ENCODE data around the gene SRSF1. TPM values are rescaled to one million over a fixed set of nuclear protein-coding genes. Genes with fewer than 3 reads are reported as not detected.
"Not testable (repeated sequence)": the region's sequence is repeated elsewhere in the genome, so short reads cannot be mapped to it uniquely, and the experiment has no call there.

The SRSF1 gene
- total and polyA plus RNA-seq, 12 donors: 70.3 to 130 (median 90.6) TPM

DNA sequence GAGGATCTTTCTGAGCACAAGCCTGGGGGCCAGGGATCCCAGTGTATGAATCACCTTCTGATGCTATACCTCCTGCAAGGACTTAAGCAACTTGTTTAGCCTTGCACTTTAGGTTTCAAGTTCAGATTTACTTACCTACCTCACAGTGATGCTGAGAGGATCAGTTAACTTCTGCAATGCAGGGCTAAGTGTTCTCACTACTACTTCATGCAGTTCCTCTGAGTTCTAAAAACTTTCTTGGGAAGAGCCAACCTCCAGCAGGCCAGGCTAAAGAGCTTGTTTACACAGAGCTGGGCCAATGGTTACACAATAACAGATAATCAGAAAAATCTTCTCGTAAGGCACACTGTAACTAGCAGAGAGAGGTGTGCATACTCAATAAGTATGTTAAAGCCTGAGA lies 32.0 kb downstream of the SRSF1 start:
- intact Hi-C loops (cut with DNase I): no loop called here
- peaks cover 0 to 55% (median 31%) of the 10 kb centered on the region in 9 donors for H3K4me1 ChIP-seq
- H3K9me3 ChIP-seq: no peaks in the 10 kb centered on the region
- peaks cover 0 to 86% (median 54%) of the 10 kb centered on the region in 9 donors for H3K36me3 ChIP-seq
- H3K27ac ChIP-seq: peak overlapping the region in 7 of 10 donors; percentile 19 to 70 (median 64)
- WGBS, 2 donors: 34 to 48% methylated on average over 1 of the region's 1 CpG
- H3K27me3 ChIP-seq: no peaks in the 10 kb centered on the region
- DNase-seq: no peak
- no peak for TF ChIP-seq CTCF (IDR thresholded peaks at IDR 0.05)
- no peak overlapping the region for H3K4me3 ChIP-seq
- ATAC-seq: peak in 6 of 8 donors; percentile 15 to 62 (median 32)

DNA sequence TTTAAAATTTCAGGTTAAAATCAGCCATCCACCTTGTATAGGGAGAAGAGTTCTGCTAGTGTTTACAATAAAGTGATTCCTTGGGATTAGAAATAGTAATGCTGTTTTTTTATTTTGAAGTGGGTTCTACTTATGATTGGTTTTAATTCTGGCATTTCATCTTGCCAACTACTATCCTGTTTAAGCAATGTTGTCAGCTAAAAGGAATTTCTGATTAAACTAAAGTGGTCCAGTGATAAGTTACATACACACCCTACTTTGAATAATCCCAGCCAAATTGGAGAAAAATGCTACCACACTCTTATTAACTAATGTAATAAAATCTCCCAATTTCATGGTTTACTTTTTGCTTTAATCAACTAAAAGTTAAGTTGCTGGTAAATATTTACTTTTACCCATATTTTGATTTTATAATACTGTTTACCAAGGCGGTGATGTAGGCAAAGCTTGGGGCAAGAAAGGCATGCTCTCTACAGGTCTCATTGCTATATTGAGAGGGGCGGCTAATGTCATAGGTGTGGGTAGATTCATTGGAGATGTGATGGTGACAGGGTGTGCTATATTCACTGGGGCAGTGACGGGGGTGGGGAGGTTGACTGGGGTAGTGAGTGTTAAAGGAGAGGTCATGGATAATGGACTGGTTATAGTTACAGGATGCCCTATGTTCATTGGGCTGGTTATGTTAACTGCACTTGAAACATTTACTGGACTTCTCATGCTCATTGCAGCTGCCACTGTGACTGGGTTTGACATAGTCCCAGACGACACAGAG lies 32.8 kb downstream of the SRSF1 start:
- peaks cover 0 to 78% (median 49%) of the 10 kb centered on the region in 9 donors for H3K36me3 ChIP-seq
- intact Hi-C loops (cut with DNase I); H3K9me3 ChIP-seq; H3K4me3 ChIP-seq; DNase-seq; H3K27me3 ChIP-seq: not testable (repeated sequence)
- H3K27ac ChIP-seq: peak overlapping the region in 8 of 10 donors; percentile 19 to 70 (median 61)
- H3K4me1 ChIP-seq: peaks cover 0 to 52% (median 29%) of the 10 kb centered on the region in 9 donors
- peak; percentile 32 to 80 (median 70) for ATAC-seq
- WGBS, 2 donors: 58 to 67% methylated on average over 4 of the region's 4 CpGs

GRCh38 chr17:57972151-57972550 lies 34.9 kb downstream of the SRSF1 start:
- TF ChIP-seq CTCF (IDR thresholded peaks at IDR 0.05): no peak
- Histone ChIP-seq H3K27ac (peak overlapping the region in 5 of 10 donors; percentile 9 to 51 (median 34)), H3K4me1 (peaks cover 0 to 50% (median 29%) of the 10 kb centered on the region in 9 donors), H3K9me3 (no peaks in the 10 kb centered on the region), H3K27me3 (no peaks in the 10 kb centered on the region), H3K4me3 (no peak overlapping the region), H3K36me3 (peaks cover 0 to 57% (median 29%) of the 10 kb centered on the region in 9 donors)
- ATAC-seq: no peak
- intact Hi-C loops (cut with DNase I): no loop called here
- 8 to 14% methylated on average over 1 of the region's 1 CpG for WGBS, 2 donors
- DNase-seq: no peak

DNA sequence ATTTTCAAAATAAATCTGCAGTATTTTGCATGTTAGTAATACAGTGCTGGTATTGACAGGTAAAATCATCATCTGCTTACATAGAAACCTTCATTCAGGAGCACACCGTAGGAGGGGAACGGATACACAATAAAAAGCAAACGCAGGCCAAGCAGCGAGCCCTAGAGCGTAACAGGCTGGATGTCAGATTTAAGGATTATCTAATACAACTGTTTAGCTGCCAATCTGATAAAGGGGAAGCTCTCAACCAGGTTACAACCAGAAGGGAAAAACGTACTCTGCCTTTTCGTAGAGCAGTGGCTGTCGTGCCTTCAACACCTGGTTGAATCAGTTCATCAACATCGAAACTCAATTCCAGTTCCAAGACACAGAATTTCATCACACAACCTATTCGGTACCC lies 35.5 kb downstream of the SRSF1 start:
- 54 to 56% methylated on average over 10 of the region's 10 CpGs for WGBS, 2 donors
- H3K27ac ChIP-seq: peak overlapping the region in 4 of 10 donors; percentile 28 to 51 (median 36)
- DNase-seq (no peak), ATAC-seq (no peak)
- peaks cover 0 to 51% (median 23%) of the 10 kb centered on the region in 9 donors for H3K36me3 ChIP-seq
- H3K27me3 ChIP-seq: no peaks in the 10 kb centered on the region
- peaks cover 0 to 52% (median 29%) of the 10 kb centered on the region in 9 donors for H3K4me1 ChIP-seq
- TF ChIP-seq CTCF (IDR thresholded peaks at IDR 0.05): no peak
- H3K4me3 ChIP-seq: no peak overlapping the region
- intact Hi-C loops (cut with DNase I): no loop called here
- no peaks in the 10 kb centered on the region for H3K9me3 ChIP-seq

- intact Hi-C loops (cut with DNase I): no loop called here
- Histone ChIP-seq H3K27ac (no peak overlapping the region), H3K9me3 (no peaks in the 10 kb centered on the region), H3K4me3 (no peak overlapping the region), H3K27me3 (no peaks in the 10 kb centered on the region), H3K4me1 (peaks cover 0 to 44% (median 29%) of the 10 kb centered on the region in 9 donors), H3K36me3 (peaks cover 0 to 43% (median 18%) of the 10 kb centered on the region in 9 donors)
- no peak for TF ChIP-seq CTCF (IDR thresholded peaks at IDR 0.05)
- DNase-seq: no peak
- ATAC-seq: no peak
- WGBS, 2 donors: 64 to 68% methylated on average over 4 of the region's 4 CpGs
These were observed 36.3 kb downstream of the SRSF1 start for GRCh38 chr17:57970710-57971109.
